HPDE6-E6E7 (cell line): ENCODE measurements around the gene UQCC2.

ENCODE experiments used
- DNase-seq: peaks from one replicate; pipeline ENCODE4 v3.0.0; 2011; ENCODE audit warnings: missing footprints; ENCODE audit errors: extremely low spot score

UQCC2 gene

DNA sequence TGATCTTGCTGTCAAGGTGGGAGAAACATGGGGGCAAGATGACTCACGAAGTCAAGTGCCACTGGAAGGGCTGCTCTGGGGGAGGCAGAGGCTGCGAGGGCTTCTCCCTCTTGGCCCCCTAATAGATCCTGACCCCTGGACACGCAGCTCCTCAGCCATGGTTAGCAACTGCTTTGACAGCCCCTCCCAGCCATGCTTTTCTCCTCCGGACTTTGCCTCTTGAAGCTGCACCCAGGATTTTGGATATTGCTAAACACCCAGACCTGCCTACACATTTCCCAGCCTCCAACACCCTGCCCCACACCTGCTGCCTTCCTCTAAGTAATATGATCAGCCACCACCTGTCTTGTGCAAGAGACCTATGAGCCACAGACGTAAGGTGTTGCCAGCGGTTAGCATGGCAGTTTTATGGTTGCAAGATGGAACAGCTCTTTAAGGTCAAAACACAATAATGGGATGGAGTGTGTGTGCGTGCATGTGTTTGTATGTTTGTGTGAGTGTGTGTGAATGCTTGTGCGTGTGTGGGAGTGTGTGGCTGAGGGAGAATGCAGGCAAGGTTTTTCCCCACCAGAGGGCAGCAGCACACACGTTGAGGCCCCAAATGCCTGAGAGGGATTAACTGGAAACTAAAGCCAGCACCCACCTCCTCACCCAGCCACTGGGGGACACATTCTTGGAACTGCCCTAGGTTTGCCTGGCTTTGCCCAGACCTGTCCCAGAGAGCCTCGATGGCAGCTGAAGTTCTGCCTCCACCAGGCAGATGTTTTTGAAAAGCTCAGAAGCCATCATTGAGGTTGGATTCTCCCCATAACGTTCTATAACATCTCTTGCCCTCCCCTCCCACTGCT is 32.7 kb upstream of the UQCC2 start:
- peak; percentile 87 for DNase-seq

DNA sequence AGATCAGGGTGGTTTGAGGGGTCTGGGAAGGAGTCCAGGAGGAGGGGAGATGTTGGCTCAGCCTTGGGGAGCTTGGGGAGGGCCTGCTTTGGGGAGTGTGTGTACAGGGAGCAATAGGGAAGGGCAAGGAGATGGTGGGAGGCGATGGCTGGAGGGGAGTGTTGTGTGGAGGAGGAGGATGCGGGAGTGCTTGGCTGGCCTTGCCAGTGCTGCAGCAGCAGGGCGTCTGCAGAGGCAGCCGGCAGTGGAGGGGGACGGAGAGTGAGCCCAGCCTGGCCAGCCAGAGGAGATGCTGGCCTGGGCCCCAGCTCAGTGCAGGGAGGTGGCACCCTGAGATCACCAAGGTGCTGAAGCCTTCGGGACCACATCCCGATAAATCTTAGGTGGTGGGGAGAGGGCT is 31.3 kb upstream of the UQCC2 start:
- DNase-seq, result no peak

- DNase-seq, result no peak
Measured at GRCh38 chr6:33742092-33742491, 30.6 kb upstream of the UQCC2 start.

- DNase-seq, result no peak
Measured at GRCh38 chr6:33740794-33741193, 29.3 kb upstream of the UQCC2 start.

- DNase-seq, result no peak
Measured at GRCh38 chr6:33740204-33740608, 28.7 kb upstream of the UQCC2 start.

DNA sequence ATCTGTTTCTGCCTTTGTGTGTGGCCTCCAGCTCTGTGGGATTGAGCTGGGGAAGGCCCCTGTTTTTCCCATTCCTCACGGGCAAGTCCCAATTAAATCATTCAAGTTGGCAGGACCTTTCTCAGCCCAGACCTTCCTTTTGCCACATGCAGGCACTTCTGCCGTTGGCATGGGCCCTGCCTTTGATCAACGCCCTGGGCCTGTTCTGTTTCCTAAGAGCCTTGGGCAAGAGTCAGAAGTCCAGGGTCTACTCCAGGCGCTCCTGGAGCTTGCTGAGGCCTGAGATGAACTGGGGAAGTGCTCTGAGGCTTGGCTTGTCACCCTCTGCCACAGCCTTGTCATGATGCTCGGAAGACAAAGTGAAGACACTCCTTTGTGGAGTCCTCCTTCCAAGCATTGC is 28.1 kb upstream of the UQCC2 start:
- DNase-seq, result no peak

DNA sequence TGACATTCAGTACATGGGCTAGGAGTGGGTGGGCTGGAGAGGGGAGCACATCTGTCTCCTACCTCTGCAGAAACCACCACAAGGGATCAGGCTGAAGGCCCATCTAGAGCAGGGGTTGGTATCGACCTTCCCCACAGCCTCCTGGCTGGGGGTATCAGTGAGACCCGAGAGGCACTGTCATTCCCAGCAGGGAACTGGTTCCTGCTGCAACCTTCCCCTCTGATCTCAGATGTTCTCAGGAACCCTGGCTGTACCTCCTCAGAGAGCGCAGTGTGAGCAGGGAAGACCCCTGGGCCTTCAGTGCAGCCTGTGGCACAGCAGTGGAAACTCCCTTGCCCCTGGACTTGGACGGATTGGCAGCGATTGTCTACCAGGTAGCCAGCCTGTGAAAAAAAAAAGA is 27.4 kb upstream of the UQCC2 start:
- DNase-seq, result no peak

DNA sequence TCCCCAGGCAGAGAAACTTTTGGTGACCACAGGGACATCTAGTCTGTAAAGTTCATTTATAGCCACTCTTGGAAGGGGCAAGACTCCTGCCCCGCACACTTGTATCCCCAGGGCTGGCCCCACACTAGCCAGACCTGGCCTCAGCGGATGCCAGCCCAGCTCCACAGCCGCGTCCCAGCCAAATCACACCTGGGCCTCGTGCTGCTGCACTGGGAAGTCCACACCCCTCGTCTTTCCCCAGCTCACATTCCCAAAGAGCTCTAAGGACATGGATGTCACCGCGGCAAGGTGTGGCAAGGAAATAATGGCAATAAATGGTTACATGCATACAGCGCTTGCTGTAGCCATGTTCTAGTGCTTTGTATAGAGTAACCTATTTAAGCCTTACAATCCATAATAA is 26.7 kb upstream of the UQCC2 start:
- no peak for DNase-seq

DNA sequence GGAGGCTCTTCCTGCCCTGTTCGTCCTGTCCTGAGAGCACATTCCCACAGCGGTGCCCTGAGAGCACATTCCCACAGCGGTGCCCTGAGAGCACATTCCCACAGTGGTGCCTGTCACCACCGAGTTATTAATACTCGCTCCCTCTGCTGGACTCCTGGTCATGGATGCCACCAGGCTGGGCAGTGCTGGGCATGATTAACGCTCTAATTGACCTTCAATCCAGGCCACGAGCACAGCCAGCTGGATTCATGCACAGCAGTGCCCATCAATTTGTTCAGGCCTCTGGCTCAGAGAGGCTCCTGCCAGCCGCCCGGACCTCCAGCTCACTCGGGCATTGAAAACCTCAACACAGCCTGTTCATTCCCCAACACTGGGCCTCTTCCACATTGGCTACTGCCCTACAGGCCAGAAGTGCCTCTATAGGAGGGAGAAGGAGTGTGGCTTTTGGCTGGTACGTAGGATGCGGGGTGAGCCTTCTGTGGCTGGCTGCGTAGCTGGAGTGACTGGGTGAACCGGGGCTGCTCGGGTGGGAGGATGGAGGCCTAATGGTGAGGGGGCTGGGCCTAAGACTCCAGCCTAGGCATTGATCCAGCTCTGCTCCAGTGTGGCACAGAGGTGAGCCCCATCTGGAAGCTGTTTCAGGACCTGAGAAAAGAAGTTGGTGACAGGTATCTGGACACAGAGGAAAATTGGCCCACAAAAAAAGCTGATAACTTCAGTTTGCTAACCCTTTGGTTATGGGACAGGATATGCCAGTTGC is 25.9 kb upstream of the UQCC2 start:
- no peak for DNase-seq

DNA sequence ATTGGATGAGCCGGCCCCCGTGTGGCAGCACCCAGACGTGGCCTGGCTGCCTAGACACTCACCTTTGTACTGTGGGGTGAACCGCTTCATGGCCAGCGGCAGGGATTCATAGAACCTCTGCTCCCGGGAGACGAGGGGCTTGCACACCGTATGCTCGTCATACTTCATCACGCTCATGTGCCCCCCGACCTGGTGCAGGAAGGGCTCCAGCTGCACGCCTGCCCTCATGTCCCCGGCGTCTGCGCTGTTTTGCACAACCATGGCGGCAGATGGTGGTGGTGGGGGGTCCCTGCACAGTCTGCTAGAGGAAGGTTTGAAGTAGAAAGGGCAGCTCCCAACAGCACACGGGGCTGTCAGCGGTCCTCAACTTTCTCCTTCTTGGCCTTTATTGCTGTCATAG is 23.7 kb upstream of the UQCC2 start:
- DNase-seq, result no peak

- DNase-seq, result no peak
Measured at GRCh38 chr6:33733709-33734007, 22.2 kb upstream of the UQCC2 start.

DNA sequence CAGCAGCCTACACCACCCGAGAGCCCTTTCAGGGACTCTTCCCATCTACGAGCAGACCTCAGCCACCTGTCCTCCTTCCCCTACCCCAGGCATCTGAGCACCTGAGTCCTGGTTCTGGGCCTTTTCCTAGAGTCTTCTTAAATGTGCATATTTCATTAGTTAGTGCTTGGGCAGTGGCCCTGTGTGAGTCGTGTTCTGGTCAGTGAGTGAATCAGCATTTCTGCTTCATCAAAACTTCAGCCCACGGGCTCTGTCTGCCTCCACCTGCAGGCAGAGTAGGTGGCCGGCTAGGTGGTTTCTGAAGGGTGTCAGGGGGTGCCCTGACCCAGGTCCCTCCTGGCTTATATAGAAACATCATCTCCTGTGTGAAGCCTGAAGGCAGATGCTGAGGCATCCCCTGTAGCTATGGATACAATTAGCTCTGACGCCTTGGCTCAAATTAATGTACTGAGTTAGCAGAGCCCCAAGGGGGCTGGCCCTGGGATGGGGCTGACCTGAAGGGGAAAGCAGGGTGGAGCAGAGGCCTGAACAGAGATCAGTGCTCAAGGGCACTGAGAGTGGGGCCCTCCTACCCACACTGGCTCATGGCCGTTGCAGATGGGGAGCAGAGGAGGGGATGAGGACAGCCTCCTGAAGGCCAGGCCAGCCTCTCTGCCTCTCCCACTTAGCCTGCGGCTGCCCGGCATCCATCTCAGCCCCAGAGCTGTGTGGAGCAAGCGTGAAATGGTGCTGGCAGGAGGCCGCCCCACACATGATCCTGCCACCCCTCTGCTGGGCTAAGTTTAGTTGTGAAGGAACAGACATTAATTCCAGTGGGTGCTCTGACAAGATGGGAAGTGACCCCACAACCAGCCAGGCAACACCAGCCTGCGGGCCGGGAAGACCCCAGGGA is 21.6 kb upstream of the UQCC2 start:
- DNase-seq, result no peak

GRCh38 chr6:33732385-33732784 is 20.9 kb upstream of the UQCC2 start:
- no peak for DNase-seq

DNA sequence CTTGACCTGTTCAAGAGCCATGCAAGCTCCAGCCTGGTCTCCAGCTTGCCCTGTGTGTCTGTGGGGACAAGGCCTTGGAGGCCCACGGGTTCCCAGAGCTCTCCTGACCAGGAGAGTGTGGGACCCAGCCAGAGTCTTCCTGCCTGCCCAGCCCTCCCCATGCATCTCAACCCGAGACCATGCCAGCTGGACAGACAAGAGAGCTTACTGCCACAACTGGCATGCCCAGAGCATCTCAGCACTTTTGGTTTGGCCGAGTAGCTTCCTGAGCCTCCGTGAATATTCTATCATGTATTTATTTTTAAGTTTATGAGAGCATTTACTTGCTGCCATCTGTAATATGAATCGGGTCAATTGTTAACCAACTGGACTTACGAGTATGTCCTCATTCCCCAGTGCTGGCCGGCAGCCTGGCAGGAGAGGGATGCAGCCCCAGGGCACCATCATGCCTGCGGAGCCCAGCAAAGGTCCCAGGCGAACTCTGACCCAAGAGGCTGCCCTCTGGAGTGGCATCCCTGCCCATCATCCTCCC is 20.3 kb upstream of the UQCC2 start:
- DNase-seq, result no peak

GRCh38 chr6:33731035-33731434 is 19.5 kb upstream of the UQCC2 start:
- DNase-seq, result no peak

- DNase-seq, result no peak
Measured at GRCh38 chr6:33730611-33731010, 19.1 kb upstream of the UQCC2 start.

GRCh38 chr6:33729059-33729458 is 17.6 kb upstream of the UQCC2 start:
- DNase-seq, result no peak

DNA sequence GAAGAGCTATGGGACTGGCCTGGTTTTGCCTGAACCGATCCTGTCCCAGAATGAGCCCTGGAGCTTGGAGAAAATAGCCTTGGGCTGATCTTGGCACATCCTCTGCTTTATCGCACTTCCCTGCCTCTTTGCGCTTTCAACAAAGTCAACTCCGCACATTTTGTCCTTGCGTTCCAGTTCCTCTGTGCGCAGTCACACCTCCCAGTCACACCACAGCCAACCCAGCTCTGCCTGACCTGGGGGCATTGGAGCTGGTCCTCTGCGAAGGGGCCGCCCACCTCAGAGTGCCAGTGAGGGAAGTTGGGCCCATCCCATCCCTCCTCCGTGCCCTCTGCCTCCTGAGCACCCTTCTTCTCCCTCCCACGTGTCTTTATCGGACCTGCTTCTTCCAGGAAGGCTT is 16.9 kb upstream of the UQCC2 start:
- no peak for DNase-seq

DNA sequence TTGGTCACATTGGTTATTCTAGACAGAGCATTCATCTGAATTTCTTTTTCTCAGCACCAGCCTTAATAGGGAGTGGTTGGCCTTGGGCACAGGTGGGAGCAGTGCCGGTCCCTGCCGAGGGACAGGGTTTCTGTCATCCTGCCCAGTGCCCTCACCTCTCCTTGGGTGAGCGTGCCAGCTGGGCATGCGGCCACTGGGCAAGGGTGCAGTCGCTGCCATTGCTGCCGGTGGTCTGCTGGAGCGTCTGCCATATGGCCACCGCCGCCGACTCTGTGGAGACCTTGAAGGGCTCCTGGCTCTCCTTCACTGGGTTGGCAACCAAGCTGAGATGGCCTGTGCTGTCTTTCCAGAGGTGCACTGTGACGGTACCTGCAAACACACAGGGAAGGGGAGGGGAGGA is 16.4 kb upstream of the UQCC2 start:
- DNase-seq, result no peak

- DNase-seq, result no peak
Measured at GRCh38 chr6:33727126-33727525, 15.6 kb upstream of the UQCC2 start.

DNA sequence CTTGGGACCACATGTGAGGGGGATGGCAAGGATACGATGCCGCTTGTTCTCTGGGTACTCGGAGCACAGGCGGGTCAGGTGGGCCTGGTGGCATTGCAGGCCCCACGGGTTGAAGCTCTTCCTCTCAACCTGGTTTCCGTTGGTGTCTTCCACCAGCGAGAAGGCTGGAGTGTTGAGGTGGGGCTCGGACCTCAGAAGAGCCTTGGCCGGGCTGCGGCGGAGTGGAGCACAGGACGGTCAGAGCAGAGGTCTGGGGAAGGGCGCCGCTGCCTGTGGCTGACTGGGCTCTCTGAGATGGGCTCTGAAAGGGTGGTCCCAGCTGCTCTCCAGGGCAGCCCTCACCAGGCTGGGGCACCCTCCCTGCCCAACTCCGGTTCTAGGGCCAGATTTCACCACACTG is 15.2 kb upstream of the UQCC2 start:
- no peak for DNase-seq
